CD4-positive, alpha-beta T cell treated with Interferon gamma for 1 hour (primary cell): ENCODE data around the gene RHBDF2.

Experiments used
- DNase-seq: peaks from one replicate; pipeline ENCODE4 v3.0.0-alpha.2; 2020

The RHBDF2 gene

DNA sequence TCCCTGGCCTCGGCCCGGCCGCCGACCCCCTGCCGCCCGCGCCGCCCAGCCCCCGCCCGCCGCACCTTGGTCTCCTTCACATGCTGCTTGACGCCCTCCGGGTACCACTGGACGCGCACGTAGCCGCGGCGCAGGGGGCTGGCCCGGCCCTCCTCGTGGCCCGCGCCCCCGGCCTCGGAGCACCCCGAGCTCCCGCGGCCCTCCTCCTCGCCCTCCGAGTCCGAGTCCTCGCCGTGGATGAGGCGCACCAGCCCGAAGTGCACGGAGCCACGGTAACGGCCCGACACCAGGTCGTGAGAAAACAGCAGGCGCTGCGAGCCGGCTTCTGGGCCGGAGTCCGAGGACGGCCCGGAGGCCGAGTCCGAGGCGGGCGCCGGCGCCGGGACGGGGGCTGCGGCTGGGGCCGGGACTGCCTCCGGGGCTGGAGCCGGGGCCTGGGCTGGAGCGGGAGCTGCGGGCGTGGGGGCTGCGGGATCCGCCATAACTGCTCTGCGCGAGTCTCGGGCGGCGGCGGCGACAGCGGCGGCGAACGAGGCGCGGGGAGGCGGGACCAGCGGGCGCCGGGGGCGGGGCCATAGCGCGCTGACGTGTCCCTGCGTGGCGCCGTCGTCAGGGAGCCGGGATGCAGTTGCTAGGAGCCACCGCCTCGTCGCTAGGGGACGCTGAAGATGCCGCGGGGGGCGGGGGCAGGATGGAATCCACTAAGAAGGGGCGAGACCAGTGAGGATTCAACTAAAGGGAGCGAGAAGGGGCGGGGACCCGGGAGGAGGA lies 48.4 kb downstream of the RHBDF2 start, which contains the start of gene UBE2O:
UBE2O (minus strand) TSS at position 493 of the 771 bp plus-strand sequence; CDS start at position 482, 11 bp downstream.
- DNase-seq: peak; percentile 93

DNA sequence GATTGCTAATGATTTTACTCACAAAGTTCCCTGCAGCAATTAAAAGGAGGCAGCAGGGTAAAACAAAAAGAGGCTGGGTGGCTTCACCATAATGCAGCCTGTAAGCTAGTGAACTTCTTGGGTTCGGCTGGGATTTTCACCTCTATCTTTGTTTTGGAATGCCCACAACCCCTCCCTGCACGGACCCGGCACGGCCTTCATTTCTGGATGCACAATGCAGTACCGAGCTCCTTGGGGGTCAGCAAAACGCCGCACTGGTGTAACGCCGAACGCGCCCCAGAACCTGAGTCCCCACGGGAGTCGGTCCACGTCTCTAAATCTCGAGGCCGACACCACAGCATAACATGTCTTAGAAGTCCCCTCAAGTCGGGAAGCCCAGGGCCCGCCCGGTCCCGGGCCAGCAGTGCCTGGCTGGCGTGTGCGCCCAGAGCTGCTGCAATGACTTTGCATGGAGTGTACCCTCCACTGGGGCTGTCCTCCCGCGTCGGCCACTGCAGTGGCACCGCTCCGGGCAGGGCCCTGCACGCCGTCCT lies 49.0 kb downstream of the RHBDF2 start:
- no peak for DNase-seq

DNA sequence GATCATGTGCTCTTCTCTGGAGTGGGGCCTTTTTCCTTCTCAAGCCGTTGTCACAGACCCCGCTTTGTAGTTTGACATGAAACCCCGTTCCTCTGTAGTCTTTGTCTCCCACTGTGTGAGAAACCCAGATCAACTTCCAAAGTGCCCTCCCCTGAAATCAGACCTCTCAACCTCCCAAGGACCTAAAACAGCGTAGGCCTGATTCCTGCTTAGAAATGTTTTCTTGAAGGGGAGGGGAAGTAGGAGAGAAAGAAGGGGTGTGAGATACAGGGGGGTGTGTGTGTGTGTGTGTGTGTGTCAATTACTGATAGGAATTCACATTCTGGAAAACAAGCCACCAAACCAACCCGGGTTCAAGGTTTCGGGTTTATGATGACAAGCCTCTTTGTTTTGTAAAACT lies 49.7 kb downstream of the RHBDF2 start:
- DNase-seq: no peak

DNA sequence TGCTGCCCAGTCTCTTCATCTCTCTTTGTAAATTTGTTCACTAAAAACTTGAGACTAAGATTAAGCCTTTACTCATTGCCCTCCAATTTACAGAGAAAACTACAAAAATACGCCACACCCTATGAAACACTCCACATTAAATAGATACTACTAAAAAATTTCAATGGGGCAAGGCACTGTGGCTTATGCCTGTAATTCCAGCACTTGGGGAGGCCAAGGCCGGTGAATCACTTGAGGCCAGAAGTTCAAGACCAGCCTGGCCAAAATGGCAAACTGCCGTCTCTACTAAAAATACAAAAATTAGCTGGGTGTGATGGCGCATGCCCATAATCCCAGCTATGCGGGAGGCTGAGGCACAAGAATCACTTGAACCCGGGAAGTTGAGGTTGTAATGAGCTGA lies 52.1 kb downstream of the RHBDF2 start:
- DNase-seq: no peak

DNA sequence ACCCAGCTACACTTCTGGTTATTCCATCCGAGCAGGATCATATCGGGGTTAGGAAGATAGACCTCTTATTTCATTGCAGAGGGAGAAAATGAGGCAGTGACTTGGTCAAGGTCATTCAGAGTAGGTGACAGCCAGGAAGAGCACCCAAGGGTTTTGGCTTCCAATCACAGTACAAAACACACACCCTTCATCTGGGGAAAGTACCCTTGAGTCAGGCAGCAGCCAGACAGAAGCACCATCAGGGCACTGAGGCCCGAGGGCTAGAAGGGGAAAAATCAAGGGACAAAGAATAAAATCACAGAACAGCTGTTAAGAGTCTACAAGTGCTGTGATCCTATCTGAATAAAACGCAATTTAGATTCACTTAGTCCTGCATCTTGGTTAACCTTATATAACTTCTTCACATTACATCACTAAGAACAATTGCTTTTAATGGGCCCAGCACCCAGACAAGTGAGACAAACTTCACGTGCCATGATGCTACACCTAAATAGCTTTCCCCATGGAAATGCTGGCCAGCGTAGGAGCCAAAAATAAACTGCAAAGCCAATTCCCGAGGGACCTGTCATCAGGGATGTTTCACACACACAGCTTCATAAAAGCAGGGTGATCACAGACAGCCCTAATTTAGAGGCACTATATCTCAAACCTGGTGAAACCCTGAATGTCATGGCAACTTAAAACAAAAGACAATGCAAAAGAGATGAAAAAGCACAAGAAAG lies 53.1 kb downstream of the RHBDF2 start:
- DNase-seq: no peak

DNA sequence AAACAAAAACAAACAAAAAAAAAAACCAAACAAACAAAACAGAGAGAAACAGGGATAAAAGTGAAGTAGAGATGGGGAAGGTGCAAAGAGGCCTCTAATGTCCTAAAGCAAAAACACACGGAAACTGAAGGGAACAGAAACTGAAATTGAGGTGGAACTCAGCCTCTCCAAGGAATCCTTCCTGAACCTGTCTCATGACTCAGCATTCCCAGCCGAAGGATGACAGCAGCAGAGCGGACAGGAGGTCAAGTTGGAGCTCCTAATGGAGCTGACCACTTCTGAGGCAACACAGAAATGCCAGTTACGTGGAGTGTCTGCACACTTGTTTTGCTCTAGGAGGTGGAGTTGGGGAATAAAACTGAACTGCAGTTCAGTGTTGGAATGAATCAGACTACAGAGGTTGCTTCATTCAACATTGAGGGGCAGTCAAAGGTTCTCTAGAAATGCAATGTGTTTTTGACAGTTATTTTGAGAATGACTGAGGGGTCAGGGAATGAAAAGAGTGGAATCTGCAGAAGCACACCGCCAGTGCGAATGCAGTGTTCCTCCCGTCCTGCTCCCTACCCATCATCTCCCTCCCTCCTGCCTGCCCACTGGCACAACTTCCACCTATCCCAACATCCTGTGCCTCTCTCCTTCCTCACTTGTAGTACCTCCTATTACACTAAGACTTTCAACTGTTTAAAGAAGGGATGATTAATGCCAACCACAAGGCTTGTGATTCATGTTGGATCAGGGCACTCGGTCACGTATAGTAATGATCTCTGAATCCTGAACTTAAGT lies 54.6 kb downstream of the RHBDF2 start:
- DNase-seq: no peak

DNA sequence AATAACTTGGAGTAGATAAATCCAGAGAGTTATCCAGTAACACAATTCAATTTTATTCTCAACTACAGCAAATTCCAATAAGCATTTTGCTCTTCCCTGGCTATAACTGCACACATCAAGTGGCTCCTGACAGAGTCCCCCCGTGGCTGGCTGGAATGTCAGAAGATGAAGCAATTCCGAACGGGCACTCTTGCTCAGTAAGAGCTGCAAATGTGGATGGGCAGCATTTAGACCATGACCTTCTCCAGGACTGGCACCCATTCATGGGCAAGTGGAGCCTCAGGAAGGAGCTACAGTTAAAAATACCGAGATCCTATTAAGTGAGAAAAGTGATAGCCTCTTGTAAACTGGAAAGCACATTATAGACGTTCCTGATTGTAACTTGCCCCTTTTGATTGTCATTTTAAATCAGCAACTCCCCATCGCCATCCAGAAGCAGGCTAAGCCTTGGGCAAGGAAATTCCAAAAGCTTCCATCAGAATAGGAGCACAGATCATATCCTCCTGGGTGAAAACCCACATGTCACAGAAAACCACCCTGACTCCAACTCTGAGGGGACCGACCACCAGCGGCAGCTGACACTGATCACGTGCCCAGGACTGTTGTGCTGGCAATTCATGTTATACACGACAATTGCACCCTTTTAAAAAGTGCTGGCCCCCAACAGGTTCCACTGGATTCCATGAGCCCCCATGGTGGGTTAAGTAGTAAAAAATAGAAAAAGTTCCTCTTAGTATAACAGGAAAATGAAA lies 55.4 kb downstream of the RHBDF2 start:
- no peak for DNase-seq

DNA sequence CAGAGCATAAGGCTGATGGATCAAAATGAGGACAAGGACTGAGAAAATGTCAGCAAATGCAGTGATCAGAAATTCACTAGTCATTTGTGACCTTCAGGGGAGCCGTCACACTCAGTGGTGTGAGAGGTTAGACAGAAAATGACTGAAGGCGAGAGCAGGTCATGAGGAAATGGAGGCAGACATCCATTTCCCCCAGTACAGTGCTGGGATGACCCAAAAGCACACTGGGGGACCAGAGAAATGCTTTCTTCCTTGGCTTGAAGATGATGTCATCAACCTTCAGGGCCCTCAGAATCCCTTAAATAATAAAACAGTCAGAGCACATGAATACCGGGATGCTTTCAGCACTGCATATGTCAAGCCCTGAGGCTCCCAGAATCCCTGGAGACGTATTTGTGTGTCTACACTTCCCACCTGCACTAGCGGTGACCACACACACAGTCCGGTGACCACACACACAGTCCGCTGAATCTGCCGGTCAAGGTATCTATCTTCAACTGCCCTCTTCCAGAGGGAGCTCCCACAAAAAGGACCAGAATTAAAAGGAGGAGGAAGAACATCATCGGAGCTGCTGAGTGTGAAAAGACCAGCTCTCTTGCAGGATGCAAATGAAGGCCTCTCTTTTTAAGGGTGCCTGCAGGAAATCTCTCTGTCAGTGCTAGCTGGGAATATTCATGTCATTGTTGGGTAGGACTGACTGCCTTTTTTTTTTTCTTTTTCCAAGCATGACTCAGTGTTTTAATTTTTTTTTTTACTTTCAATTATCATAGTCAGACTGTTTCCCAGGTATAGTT lies 56.5 kb downstream of the RHBDF2 start:
- DNase-seq: no peak

DNA sequence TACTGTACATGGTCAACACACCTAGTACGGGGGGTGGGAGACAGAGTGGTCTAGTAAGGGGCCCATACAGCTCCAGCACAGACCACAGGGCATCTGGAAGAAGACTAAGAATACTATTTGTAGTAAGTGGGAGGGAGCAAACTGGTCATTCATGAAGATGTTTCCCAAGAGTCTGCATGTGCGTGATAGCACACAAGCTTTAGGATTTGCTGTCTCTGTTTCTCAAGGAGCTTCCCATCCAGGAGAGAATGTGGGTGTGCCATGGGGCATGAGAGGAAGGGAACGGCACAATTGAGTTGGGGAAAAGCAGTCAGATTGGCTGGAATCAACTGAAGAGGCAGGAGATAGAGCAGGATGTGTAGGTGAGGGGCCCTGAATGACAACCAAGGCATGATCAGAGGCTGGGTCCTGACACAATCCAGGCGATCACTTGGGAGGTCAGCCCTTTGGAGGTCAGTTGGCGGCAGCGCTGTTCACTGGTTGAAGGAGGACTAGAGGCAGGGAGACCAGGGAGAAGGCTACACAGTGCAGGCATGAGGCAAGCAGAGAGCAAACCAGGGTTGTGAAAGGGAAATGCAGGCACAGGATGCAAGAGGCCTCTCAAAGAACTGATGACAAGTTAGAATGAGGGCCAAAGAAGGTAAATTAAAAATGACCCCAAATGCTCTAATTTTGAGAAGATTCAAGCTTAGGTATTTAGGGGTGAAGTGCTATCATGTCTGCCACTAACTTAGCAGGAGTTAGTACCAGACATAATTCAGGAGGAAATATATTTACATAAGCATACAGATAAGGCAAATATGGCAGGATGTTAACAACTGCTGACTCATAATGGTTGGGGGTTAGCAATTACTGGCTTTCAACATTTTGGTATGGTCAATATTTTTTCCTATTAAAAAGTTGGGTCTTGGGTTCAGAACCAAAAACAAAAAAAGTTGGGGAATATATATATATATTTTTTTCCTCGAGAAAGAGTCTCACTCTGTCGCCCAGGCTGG lies 58.6 kb downstream of the RHBDF2 start:
- DNase-seq: no peak

DNA sequence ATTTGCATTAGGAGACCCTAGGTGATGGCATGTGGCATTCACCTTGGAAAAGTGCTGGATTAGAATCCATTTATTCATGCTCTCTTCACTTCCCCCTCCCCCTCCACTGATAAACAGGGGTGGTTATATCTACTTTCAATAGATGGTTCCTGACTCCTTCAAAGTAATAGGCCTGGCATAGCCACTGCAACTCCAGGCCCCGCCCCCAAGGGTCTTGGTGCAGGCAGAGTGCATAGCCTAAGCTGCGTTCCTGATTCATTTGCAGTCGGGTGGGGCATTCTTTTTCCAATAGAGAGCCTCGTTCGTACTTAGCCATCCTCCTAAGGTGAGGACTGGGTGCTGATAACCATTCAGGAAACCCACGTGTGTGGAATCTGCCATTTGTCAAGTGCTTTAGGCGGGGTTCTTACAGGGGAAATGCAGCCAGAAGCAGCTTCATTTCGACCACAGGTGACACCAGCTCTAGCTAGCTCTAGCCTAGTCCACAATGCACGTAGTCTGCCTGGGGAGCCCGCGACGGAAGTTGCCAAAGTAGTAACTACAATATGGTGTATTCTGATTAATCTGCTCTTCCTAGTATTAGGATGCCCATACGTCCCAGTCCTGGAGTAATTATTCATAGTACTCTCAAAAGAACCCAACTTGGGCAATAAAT lies 59.4 kb downstream of the RHBDF2 start:
- no peak for DNase-seq

DNA sequence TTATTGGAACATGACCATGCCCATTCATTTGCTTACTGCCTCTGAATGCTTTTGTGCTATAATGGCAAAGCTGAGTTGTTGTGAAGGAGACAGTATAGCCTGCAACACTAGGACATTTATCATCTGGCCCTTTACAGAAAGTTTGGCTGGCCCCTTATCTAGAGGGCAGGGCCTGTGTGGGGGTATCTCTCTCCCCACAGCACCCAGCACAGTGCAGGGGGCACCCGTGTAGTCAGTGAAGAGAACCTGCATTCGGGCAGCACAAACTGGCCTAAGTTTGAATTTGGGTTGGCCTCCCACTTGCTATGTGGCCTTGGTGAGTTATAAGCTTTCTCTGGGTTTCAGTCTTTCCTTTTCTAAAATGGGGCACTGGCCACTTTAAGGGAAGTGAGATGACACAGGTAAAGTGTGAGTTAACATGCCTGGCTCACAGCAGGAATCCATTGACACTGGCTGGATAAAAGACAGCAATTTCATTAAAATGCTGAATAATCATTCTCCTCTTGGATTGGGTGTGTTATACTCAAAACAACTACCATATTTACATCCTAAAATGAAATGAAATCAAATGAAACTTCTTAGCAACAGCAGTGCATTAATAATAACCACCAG lies 60.4 kb downstream of the RHBDF2 start:
- DNase-seq: no peak

DNA sequence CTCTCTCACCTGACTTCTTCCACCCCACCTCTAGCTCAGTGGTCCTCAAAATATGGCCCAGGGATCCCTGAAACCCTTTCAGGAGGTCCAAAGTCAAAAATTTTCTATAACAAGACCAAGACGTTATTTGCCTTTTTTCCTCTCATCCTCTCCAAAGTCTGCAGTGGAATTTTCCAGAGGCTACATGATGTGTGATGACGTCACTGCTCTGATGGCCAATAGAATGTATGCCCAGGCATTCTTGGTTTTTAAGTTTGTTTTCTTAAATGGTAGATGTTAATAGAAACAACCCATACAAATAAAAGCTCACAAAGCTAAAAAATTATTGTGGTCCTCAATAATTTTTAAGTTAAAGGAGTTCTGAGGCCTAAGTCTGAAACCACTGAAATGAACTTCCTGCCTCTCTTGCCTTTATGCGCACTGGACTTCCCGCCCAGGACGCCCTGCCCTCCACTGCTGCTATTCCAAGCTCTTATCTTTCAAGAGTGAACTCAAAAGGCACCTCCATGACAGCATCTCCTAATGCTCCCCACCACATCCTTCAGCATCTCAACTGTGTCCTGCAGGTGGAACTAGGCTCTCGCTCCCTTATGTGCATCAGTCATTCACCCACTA lies 61.8 kb downstream of the RHBDF2 start:
- DNase-seq: no peak

DNA sequence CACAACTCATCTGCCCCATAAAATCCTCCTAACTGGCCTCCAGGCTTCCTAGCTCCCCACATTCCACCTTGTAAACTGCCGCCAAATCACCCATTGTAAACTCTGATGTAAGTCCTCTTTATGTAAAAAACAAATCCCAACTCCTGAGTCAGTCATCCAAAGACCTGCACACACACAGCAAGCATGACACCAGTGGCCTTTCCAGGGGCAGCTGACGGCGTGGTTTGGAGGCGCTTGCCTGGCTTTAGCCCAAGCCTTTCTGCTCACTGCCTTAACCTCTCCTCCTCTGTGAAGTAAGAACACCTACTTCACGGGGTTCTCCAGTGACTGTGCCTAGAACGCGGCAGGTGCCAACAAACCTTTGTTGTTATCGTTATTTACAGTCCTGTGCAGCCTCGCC lies 62.3 kb downstream of the RHBDF2 start:
- DNase-seq: no peak

DNA sequence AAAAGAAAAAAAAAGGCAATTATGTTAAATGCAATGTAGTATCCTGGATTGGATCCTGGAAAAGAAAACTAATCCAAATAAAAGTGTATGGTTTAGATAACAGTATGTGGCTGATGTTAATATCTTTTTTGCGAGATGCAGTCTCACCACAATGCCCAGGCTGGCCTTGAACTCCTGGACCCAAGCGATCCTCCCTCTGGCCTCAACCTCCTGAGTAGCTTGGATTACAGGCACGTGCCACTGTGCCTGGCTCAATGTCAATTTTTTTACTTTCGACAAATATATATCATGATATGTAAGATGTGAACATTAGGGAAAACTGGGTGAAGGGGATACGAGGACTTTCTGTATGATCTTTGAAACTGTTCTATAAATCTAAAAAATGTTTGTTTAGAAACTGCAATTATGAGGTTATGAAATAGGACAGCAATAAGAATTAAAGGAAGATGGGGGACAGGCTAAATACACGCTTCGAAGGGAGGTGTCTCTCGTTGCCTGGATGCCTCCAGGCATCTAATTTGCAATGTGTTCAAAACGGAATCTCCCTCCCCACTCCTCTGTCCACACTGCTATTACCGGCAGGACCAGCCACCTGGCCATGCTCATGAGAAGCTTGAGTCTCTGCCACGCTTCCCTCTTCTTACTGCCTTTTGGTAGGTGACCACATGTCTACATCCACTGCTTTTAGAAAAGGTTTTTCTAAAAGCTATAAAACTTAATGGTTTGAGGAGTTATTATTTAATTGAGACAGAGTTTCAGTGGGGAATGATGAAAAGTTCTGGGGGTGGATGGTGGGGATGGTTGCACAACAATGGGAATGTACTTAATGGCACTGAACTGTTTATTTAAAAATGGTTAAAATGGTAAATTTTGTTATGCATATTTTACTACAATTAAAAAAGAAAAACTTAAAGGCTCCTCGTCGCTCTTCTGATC lies 63.5 kb downstream of the RHBDF2 start:
- DNase-seq: no peak

DNA sequence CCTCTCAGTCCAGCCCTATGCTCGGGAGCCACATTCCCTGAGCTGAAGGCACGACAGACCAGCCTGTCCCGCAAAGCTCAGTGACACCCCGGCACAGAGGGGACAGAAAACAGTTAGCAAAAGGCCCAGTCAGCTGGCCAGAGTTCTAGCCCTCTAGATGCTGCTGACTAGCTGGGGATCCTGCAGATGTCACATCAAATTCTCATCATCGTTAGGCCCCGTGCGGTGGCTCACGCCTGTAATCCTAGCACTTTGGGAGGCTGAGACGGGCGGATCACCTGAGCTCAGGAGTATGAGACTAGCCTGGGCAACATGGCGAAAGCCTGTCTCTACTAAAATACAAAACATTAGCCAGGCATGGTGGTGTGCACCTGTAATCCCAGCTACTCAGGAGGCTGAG lies 65.5 kb downstream of the RHBDF2 start:
- DNase-seq: no peak

DNA sequence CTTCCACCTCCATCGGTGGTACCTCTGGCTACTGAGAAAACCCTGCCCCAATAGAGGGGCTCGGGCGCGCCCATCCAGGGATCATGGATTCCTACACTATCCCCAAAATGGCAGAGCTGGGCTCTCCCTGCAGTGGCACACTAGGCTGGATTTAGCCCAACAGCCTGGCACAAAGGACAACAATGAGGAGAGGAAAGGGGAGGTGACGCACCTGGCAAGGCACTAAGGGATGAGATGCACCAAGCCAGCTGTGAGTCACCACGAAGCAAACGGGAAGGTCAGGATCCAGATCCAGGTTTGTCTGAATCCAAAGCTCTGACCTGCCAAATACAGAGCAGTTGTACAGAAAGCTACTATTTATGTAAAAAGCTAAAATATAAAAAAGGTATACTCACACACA lies 66.4 kb downstream of the RHBDF2 start:
- DNase-seq: no peak

DNA sequence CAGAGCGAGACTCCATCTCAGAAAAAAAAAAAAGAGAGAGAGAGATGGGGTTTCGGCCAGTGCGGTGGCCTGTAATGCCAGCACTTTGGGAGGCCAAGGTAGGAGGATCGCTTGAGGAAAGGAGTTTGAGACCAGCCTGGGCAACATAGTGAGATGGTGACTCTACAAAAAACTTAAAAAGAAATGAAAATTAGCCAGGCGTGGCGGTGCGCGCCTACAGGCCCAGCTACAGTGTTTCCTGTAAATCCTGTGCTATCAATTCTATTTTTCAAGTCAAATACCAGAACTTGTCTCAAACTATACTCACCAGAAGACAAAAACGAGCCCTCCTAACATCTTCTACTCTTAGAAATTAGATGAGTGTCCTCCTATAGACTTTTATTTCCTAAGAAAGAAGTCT lies 67.5 kb downstream of the RHBDF2 start:
- DNase-seq: no peak
